Tibial nerve (tissue), 4 donors: ENCODE results near the gene MIEN1. TPM values are rescaled to one million over a fixed set of nuclear protein-coding genes. Genes with fewer than 3 reads are reported as not detected.

Experiments
- DNase-seq, 2 donors: peaks; one replicate each; pipeline ENCODE4 v3.0.0-alpha.2; 2019; ENCODE audit warnings: low spot score in 2 of 2
- H3K27ac ChIP-seq, 4 donors: fragments of 200-600 bp; sonication (generic) in 3 of 4; one replicate each; pipeline ENCODE4 v1.5.1; 2017 to 2019; ENCODE audit warnings: mild to moderate bottlenecking in 1 of 4
- H3K27me3 ChIP-seq, 2 donors: fragments of 200-600 bp; sonication (generic) in 1 of 2; one replicate each; pipeline versions ENCODE4 v1.5.1 to v1.6.0; 2017 to 2019
- H3K36me3 ChIP-seq, 3 donors: fragments of 200-600 bp; sonication (generic); one replicate each; pipeline ENCODE4 v1.5.1; 2018 to 2019
- H3K4me1 ChIP-seq, 4 donors: fragments of 200-600 bp; sonication (generic) in 3 of 4; one replicate each; pipeline ENCODE4 v1.5.1; 2017 to 2019
- H3K4me3 ChIP-seq, 4 donors: fragments of 200-600 bp; sonication (generic) in 3 of 4; one replicate each; pipeline ENCODE4 v1.5.1; 2017 to 2019; ENCODE audit warnings: mild to moderate bottlenecking in 1 of 4, moderate library complexity in 1 of 4
- H3K9me3 ChIP-seq, 4 donors: fragments of 200-600 bp; sonication (generic) in 3 of 4; one replicate each; pipeline ENCODE4 v1.5.1; 2017 to 2019
- EP300 ChIP-seq, 2 donors: sonication (generic); formaldehyde crosslinking; IDR thresholded peaks; one replicate each; pipeline ENCODE4 v1.6.1; 2017; ENCODE audit warnings: antibody characterized with exemption in 2 of 2, mild to moderate bottlenecking in 1 of 2
- POLR2A ChIP-seq, 2 donors: fragments of 450-650 bp; IDR thresholded peaks; one replicate each; pipeline ENCODE4 v1.6.1; 2017; ENCODE audit warnings: antibody characterized with exemption in 2 of 2, mild to moderate bottlenecking in 2 of 2, moderate library complexity in 2 of 2
- WGBS, 2 donors: methylation state at CpG; one replicate each; pipeline ENCODE4 v1.1.5; 2018; 5-methylcytosine and 5-hydroxymethylcytosine counted together
- total RNA-seq, 4 donors: library from RNA; depleted of rRNA; stranded (reverse); fragments of >200 nt; gene quantifications; one replicate each; pipeline ENCODE4 v1.1.0, GENCODE V29; 2016
- TF ChIP-seq, protein P1 (sequence below), 5 experiments: fragments of 200-600 bp in 3 of 5; fragments of 450-650 bp in 2 of 5; sonication (generic) in 3 of 5; IDR thresholded peaks; one replicate each; pipeline ENCODE4 v1.5.1; 2016 to 2019; ENCODE audit warnings: antibody characterized with exemption in 5 of 5, mild to moderate bottlenecking in 3 of 5, moderate library complexity in 2 of 5

The MIEN1 gene
- total RNA-seq, 4 donors from 2014 or later = 29.8 to 65.3 (median 43.5) TPM

DNA sequence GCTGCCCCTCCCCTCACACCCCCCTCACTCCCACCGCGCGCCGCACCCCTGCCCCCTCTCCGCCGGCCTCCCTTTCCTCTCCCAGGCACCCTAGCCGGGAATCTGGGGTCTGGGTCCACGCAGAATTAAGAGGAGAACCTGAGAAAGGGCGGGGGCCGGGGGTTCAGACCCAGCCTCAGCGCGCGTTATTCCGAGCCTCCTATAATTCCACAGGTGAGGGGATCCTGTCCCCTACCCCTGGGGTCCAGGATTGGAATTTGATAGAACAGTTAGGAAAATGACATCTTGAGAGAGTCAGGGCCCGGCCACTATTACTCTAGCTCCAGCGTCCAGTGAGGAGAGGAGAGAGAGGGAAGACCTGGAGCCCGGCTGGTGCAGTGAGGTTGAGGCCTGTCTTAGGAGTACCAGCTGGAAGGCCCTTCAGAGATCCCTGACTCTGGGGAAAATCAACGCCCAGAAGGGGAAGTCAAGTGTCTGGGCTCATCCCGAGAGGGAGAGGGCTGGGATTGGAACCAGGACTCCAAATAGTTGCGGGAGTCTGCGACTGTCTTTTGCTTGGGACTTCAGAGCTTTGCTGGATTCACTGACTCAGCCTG, 24.7 kb upstream of the MIEN1 start:
- DNase-seq = peak in 1 of 2 donors; percentile 22
- Histone ChIP-seq H3K36me3 (no peaks in the 10 kb centered on the region), H3K9me3 (no peaks in the 10 kb centered on the region), H3K27ac (peak overlapping the region; percentile 87 to 97 (median 94)), H3K4me1 (peaks cover 0 to 25% (median 7%) of the 10 kb centered on the region in 4 donors), H3K27me3 (peaks cover 0 to 5% of the 10 kb centered on the region in 2 donors), H3K4me3 (peak overlapping the region; percentile 62 to 74 (median 65))
- WGBS, 2 donors = 23 to 32% methylated on average over 18 to 21 of the region's 21 CpGs
- TF ChIP-seq EP300 (IDR thresholded peaks at IDR 0.05) (no peak), POLR2A (IDR thresholded peaks at IDR 0.05) (no peak)
- TF ChIP-seq, protein P1, sequence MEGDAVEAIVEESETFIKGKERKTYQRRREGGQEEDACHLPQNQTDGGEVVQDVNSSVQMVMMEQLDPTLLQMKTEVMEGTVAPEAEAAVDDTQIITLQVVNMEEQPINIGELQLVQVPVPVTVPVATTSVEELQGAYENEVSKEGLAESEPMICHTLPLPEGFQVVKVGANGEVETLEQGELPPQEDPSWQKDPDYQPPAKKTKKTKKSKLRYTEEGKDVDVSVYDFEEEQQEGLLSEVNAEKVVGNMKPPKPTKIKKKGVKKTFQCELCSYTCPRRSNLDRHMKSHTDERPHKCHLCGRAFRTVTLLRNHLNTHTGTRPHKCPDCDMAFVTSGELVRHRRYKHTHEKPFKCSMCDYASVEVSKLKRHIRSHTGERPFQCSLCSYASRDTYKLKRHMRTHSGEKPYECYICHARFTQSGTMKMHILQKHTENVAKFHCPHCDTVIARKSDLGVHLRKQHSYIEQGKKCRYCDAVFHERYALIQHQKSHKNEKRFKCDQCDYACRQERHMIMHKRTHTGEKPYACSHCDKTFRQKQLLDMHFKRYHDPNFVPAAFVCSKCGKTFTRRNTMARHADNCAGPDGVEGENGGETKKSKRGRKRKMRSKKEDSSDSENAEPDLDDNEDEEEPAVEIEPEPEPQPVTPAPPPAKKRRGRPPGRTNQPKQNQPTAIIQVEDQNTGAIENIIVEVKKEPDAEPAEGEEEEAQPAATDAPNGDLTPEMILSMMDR (IDR thresholded peaks at IDR 0.05) = no peak

DNA sequence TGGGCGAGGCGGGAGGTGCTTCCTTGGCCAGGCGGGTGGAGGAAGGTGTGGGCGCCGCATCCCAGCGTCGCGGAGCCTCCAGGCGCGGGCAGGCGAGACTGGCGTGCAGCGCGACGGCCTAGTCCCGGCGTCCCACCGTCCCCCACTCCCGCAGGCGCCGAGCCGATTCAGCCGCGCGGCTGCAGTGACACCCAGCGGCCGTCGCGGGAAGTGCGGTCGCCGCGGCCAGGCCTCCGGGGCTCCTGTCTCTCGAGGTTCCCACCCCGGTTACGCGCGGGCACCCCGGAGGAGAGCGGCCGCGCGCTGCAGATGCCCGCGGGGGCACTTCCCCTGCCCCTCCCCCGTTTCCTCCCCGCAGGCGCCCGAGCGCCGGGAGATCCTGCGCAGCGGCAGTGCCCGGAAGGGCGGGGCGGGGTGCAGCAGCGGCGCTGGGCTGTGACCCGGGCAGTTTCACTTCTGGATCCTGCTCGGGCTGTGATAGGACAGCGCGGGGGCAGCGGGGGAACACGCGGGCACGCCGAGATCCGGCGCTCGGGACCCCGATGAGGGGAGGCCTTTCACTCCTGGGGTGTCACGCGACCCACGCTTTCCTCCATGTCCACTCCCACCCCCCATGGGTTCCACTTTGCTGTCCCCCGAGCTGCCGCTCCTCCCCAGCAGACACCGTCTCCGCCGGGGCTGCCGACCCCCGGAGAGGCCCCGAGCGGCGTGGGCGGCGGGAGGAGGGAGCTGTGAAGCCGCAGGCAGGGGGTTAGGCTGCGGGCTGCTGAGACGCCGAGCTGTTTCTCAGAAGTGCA, 24.0 kb upstream of the MIEN1 start:
- DNase-seq = peak; percentile 71 to 76
- Histone ChIP-seq H3K9me3 (no peaks in the 10 kb centered on the region), H3K27me3 (peaks cover 0 to 4% of the 10 kb centered on the region in 2 donors), H3K4me1 (peaks cover 0 to 25% (median 7%) of the 10 kb centered on the region in 4 donors), H3K4me3 (peak overlapping the region; percentile 62 to 74 (median 65)), H3K27ac (peak overlapping the region; percentile 87 to 97 (median 94)), H3K36me3 (no peaks in the 10 kb centered on the region)
- 0 to 2% methylated on average over 24 to 54 of the region's 91 CpGs for WGBS, 2 donors
- TF ChIP-seq EP300 (IDR thresholded peaks at IDR 0.05) (peak; percentile 38 to 86), POLR2A (IDR thresholded peaks at IDR 0.05) (peak; percentile 48 to 69)
- TF ChIP-seq, protein P1 (IDR thresholded peaks at IDR 0.05) = peak; percentile 98 to 100 (median 100)

DNA sequence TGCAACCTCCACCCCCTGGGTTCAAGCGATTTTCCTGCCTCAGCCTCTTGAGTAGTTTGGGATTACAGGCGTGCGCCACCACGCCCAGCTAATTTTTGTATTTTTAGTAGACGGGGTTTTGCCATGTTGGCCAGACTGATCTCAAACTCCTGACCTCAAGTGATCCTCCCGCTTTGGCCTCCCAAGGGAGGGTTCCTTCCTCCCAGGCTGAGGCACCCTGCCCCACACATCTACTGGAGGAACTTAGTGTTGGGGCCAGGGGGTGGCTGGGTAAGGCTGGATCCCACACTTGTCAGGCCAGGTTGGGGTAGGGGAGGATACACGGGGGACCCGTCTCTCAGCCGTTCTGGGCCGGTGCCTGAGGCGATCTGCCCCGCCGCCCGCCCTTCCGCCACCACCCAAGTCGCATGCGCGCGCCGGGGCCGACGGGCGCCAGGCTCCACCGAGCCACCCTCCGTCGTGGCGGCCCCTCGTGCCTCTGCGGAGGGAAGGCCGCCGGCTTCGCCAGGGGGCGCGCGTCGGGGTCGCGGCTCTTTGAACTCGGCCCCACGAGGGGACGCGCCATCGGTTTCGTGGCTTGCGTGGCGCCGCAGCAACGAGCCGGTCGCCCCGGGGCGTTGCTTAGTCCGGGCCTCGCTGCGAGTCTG, 23.3 kb upstream of the MIEN1 start:
- 6 to 50% methylated on average over 6 to 48 of the region's 55 CpGs for WGBS, 2 donors
- Histone ChIP-seq H3K36me3 (no peaks in the 10 kb centered on the region), H3K27me3 (peaks cover 0 to 4% of the 10 kb centered on the region in 2 donors), H3K9me3 (no peaks in the 10 kb centered on the region), H3K27ac (peak overlapping the region; percentile 87 to 97 (median 94)), H3K4me3 (peak overlapping the region; percentile 62 to 74 (median 65)), H3K4me1 (peaks cover 0 to 25% (median 7%) of the 10 kb centered on the region in 4 donors)
- TF ChIP-seq, protein P1 (IDR thresholded peaks at IDR 0.05) = no peak
- no peak for TF ChIP-seq EP300 (IDR thresholded peaks at IDR 0.05)
- TF ChIP-seq POLR2A (IDR thresholded peaks at IDR 0.05) = no peak
- no peak for DNase-seq

DNA sequence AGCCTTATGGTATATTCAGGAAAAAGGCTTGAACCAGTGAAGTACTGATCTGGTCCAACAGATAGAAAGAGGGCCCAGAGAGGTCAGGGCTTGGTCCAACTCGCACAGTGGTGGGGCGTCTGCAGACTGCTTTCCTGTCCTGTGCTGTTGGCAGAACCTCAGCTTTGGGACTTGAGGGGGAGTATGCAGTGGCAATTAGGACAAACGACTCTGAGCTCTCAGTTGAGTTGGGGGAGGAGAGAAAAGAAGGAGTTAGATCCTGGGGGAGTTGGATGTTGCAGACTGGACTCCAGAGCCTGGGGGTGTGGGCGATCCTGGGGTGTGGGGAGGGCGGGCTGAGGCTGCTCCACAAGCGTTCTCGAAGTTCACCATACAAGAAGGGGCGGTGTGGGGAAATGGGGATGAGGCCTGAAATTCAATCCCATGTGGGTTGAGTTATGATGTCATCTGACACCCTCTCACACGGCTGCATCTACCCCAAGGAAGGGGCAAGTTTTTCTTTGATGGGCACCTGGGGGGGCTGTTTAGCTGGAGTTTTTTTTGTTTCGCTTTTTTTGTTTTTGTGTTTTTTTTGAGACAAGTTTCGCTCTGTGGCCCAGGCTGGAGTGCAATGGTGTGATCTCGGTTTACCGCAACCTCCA, 22.0 kb upstream of the MIEN1 start:
- no peaks in the 10 kb centered on the region for H3K36me3 ChIP-seq
- peaks cover 0 to 25% (median 7%) of the 10 kb centered on the region in 4 donors for H3K4me1 ChIP-seq
- no peaks in the 10 kb centered on the region for H3K9me3 ChIP-seq
- H3K4me3 ChIP-seq = no peak overlapping the region
- no peak for DNase-seq
- H3K27ac ChIP-seq = no peak overlapping the region
- TF ChIP-seq POLR2A (IDR thresholded peaks at IDR 0.05) (no peak), EP300 (IDR thresholded peaks at IDR 0.05) (no peak)
- TF ChIP-seq, protein P1 (IDR thresholded peaks at IDR 0.05) = no peak
- H3K27me3 ChIP-seq = peaks cover 0 to 4% of the 10 kb centered on the region in 2 donors
- WGBS, 2 donors = 71 to 73% methylated on average over 13 of the region's 13 CpGs
